NK-92 treated with Interleukin-12 subunit alpha and Interleukin-12 subunit beta, amount 100 ng/mL, for 24 hours (cell line): ENCODE data around the gene HSD17B2.

ENCODE experiments used
- DNase-seq: peaks from one replicate; lab custom pipeline; 2025; lab: John Stamatoyannopoulos, UW

The HSD17B2 gene

DNA sequence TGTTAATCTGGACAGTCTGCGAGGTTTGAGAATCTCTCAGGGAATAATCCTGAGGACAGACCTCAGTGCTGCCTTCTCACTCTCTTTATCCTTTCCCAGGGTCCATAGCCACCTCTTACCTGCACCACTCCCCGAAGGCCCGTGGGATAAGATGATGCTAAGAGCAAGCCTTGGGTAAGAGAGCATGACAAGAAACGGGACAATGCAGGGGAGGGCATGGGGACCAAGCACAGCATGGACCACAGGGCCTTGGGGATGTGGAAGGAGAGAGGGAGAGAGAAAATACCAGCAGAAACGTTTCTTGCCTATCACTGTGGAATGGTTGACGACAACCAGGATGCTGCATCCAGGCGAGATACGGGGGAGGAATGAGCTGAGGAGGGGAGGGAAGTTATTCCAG is 15.5 kb upstream of the HSD17B2 start:
- no peak for DNase-seq

- no peak for DNase-seq
Observed at GRCh38 chr16:82020051-82020450, 15.0 kb upstream of the HSD17B2 start.

GRCh38 chr16:82023206-82023605 is 11.8 kb upstream of the HSD17B2 start:
- no peak for DNase-seq

GRCh38 chr16:82024316-82024715 is 10.7 kb upstream of the HSD17B2 start:
- no peak for DNase-seq

- DNase-seq = no peak
Observed at GRCh38 chr16:82024883-82025282, 10.2 kb upstream of the HSD17B2 start.

DNA sequence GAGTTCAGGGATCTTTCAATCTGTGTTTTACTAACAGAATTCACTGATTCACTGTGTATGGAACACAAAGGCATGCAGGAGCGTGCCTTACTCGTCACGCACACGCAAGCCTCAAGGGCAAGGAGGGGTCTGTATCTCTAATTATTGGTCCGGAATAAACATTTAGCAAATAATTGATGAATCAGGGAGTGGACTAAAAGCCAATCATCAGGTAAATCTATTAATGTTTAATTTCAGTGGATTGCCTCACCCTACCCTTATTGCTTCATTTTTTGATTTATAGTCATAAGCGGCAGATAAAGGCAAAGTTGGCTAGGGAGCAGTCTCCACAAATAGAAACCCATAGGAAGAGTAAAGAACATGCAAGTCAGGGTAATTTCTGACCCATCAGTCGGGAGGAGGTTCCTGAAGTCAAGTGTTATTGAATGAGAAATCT is 7.4 kb upstream of the HSD17B2 start:
- DNase-seq = no peak

- no peak for DNase-seq
Observed at GRCh38 chr16:82031116-82032084, 3.7 kb upstream of the HSD17B2 start.

- DNase-seq = no peak
Observed at GRCh38 chr16:82033006-82033405, 2.0 kb upstream of the HSD17B2 start.

GRCh38 chr16:82033683-82034300 is 1.3 kb upstream of the HSD17B2 start:
- no peak for DNase-seq

DNA sequence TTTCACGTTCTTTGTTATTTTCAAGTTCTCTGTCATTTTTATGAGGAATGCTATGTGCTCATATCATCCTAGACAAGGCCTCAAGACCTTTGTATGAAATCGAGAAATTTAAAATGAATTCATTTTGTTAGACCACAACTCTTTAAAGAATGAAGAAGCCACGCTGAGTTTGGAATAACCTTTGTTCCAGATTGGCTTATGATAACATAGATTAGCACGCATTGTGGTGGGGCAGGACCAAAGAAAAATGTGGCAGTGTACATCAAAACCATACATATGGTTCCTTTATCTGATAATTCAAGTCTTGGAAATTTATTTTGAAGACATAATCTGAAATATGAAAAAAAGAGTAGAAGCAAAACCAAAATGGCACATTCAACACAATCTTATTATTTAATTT is 2.2 kb downstream of the HSD17B2 start:
- DNase-seq = no peak

- no peak for DNase-seq
Observed at GRCh38 chr16:82037666-82038065, 2.6 kb downstream of the HSD17B2 start.

DNA sequence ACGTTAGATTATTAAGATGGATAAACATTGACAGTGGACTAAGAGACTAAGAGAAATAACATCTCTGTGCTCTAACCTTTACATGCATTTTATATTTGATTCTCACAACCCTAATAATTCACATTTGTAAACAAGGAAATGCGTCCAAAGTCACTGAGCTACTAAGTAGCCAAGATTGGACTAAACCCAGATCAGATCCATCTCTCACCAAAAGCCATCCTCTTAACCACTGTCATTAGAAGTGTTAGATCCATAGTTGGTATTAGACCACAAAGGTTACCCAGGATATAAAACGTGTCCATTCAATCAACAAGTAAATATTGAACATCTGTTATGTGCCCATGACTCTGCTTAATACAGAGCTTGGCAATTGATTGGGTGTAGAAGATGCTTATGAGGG is 5.2 kb downstream of the HSD17B2 start:
- no peak for DNase-seq

GRCh38 chr16:82041542-82041941 is 6.5 kb downstream of the HSD17B2 start:
- DNase-seq = no peak

DNA sequence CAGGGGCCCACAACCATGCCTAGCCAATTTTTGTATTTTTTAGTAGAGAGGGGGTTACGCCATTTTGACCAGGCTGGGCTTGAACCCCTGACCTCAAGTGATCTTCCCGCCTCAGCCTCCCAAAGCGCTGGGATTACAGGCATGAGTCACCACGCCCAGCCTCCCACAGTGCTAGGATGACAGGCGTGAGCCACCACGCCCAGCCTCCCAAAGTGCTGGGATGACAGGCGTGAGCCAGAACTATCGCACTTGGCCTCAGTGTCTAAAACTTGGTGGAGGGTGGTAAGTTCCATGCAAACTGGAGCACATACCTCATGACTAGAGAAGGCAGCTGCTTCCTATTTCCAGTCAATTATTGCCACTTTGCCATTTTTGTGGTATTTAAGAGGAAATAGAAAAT is 7.1 kb downstream of the HSD17B2 start:
- DNase-seq = no peak

GRCh38 chr16:82042846-82043245 is 7.8 kb downstream of the HSD17B2 start:
- DNase-seq = no peak

GRCh38 chr16:82043680-82044584 is 8.9 kb downstream of the HSD17B2 start:
- no peak for DNase-seq

DNA sequence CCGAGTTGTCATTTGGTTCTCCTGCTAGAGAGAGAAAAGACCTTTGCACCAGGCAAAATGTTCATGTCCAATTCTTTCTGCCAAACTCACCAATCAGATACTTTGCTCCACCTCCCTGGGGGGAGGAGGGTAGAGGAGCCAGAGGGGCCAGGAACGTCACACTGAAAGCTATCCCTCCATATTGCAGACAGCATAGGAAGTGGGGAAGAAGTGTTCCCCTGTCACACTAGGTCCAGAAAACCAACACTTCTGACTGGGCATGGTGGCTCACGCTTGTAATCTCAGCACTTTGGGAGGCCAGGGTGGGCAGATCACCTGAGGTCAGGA is 9.5 kb downstream of the HSD17B2 start:
- no peak for DNase-seq

DNA sequence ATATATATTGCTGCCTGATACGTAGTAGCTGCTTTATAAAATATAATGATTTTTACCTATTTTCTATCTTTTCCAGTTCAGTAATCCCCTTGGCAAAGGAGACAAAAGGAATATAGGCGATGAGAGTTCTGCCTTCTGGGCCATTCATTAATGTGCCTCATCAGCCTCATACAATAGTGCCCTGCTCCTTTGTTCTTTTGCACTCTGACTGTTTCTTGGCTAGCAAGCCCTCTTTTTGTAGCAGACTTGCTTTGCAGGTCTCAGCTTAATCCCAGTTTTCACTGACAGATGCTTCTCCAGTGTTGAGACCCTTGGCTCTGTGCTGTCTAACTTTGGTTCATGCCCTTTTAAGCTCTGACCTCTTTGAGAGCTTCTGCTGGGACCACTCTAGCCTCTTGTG is 10.4 kb downstream of the HSD17B2 start:
- DNase-seq = no peak

GRCh38 chr16:82046541-82046940 is 11.5 kb downstream of the HSD17B2 start:
- no peak for DNase-seq

DNA sequence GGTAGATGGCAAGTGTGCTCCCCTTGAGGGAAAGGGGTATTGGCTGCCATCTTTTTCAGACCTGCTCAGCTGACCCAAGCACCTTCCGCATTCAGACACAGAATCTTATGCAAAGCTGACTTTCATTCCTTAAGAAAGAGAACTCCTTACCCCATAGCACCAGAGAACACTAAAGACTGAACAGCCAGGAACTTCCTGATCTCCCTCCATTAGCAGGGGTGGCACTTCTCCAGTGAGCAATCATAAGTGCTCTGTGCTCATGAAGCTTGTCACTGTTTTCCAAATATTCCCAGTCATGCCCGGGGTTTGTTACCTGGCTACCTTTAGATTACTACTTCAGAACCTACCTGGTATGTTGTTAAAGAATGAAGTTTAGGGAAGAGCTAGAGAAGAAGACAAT is 11.9 kb downstream of the HSD17B2 start:
- DNase-seq = no peak

GRCh38 chr16:82047374-82047773 is 12.3 kb downstream of the HSD17B2 start:
- DNase-seq = no peak

- DNase-seq = no peak
Observed at GRCh38 chr16:82047787-82048186, 12.7 kb downstream of the HSD17B2 start.

DNA sequence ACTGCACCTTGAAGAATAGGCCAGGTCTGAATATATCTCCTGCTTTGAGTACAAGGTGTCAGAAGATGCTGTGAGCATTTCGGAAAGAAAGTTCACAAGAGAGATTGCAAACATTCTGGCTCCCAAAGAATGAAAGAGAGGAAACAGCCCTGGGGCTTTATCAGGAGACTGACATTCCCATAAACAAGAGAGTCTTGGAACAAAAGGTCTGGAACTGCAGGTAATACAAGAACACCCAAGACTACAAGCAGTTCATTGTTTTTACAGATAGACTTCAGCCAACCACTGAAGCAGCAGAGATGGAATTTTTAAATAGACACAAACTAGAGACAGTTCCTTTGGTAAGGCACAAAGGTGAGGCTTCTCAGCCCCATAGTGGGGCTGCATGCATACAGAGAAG is 14.4 kb downstream of the HSD17B2 start:
- no peak for DNase-seq
